ENCODE measurements around the gene CNDP1. TPM values are rescaled to one million over a fixed set of nuclear protein-coding genes. Genes with fewer than 3 reads are reported as not detected.

Gene CNDP1
- total and polyA plus RNA-seq, 4 donors: 0.09 to 21.1 (median 5.8) TPM

GRCh38 chr18:74635224-74635975 lies 101.1 kb downstream of the CNDP1 start:
- Histone ChIP-seq H3K9ac (ENCODE audit: low read depth in 1 of 2, low read length in 2 of 2) (no peak overlapping the region), H3K9me3 (ENCODE audit: control insufficient read depth in 4 of 4, low read length in 3 of 4) (no peaks in the 10 kb centered on the region), H3K4me1 (ENCODE audit: control insufficient read depth in 4 of 4, insufficient read depth in 4 of 4, low read length in 3 of 4) (no peaks in the 10 kb centered on the region), H3K36me3 (ENCODE audit: control insufficient read depth in 4 of 4, insufficient read depth in 3 of 4, low read depth in 1 of 4, low read length in 3 of 4) (peaks cover 0 to 14% (median 3%) of the 10 kb centered on the region in 4 donors), H3K27me3 (ENCODE audit: control insufficient read depth in 4 of 4, insufficient read depth in 4 of 4, low read length in 3 of 4) (no peaks in the 10 kb centered on the region), H3K4me3 (ENCODE audit: low read depth in 1 of 3, low read length in 3 of 3) (no peak overlapping the region), H3K27ac (ENCODE audit: low read depth in 1 of 2, low read length in 2 of 2) (no peak overlapping the region)
- no peak for DNase-seq (ENCODE audit: low spot score)
- TF ChIP-seq NR2F2 (IDR thresholded peaks at IDR 0.05) (no peak), HNF4A (conservative IDR thresholded peaks at IDR 0.05) (no peak), FOXA1 (IDR thresholded peaks at IDR 0.05) (no peak), RAD21 (IDR thresholded peaks at IDR 0.05) (no peak), EGR1 (IDR thresholded peaks at IDR 0.05; ENCODE audit: low read depth in 2 of 2) (no peak), REST (IDR thresholded peaks at IDR 0.05) (no peak), HNF4G (IDR thresholded peaks at IDR 0.05) (no peak), CTCF (IDR thresholded peaks at IDR 0.05; ENCODE audit: low read depth, low read length, missing input control) (no peak), ATF3 (IDR thresholded peaks at IDR 0.05) (no peak), GABPA (IDR thresholded peaks at IDR 0.05 in 1 of 2, conservative IDR thresholded peaks at IDR 0.05 in 1 of 2) (no peak), MAX (IDR thresholded peaks at IDR 0.05) (no peak), RXRA (IDR thresholded peaks at IDR 0.05) (no peak), TAF1 (conservative IDR thresholded peaks at IDR 0.05) (no peak), FOXA2 (IDR thresholded peaks at IDR 0.05) (no peak), ZBTB33 (IDR thresholded peaks at IDR 0.05) (no peak), JUND (IDR thresholded peaks at IDR 0.05) (no peak), YY1 (IDR thresholded peaks at IDR 0.05) (no peak), SP1 (IDR thresholded peaks at IDR 0.05) (no peak)
- WGBS: 97% methylated on average over 15 of the region's 15 CpGs

Other genes starting within 250 kb of the CNDP1 start
- gene CYB5A, start 242.5 kb upstream of the CNDP1 start, total RNA-seq: 100 to 1,000 TPM; 277 to 605 TPM
- gene CYB5A, start 242.5 kb upstream of the CNDP1 start, polyA plus RNA-seq: 1,000 to 10,000 TPM; 1,639 to 2,022 TPM
- not detected for gene C18orf63, start 218.7 kb upstream of the CNDP1 start, total RNA-seq
- not detected for gene C18orf63, start 218.7 kb upstream of the CNDP1 start, polyA plus RNA-seq
- under 1 TPM; 0.08 to 0.19 TPM for gene DIPK1C, start 77.2 kb upstream of the CNDP1 start, total RNA-seq
- under 1 TPM in 1 of 2 donors, not detected in 1; 0.06 TPM for gene DIPK1C, start 77.2 kb upstream of the CNDP1 start, polyA plus RNA-seq
- gene CNDP2, start 38.1 kb upstream of the CNDP1 start, total RNA-seq: 100 to 1,000 TPM in 1 of 2 donors, 10 to 100 TPM in 1; 65.5 to 167 TPM
- gene CNDP2, start 38.1 kb upstream of the CNDP1 start, polyA plus RNA-seq: 100 to 1,000 TPM; 123 to 159 TPM
- 10 to 100 TPM; 10.3 to 16.5 TPM for gene ZNF407, start 63.4 kb downstream of the CNDP1 start, total RNA-seq
- 1 to 10 TPM; 1.9 to 2.8 TPM for gene ZNF407, start 63.4 kb downstream of the CNDP1 start, polyA plus RNA-seq